HL-60/S4 (cell line): ENCODE measurements around the gene SETDB1.

Source experiments
- in situ Hi-C: fragments of 300-500 bp; cut with MboI; formaldehyde crosslinking; loops from 2 replicates; pipeline ENCODE4 v1.14.3; 2022; ENCODE audit warnings: low sequenced_read_pairs

Gene SETDB1

GRCh38 chr1:150973836-150974579 lies 47.8 kb downstream of the SETDB1 start:
- in situ Hi-C loops: no loop called here

- in situ Hi-C loops: no loop called here
Observed at GRCh38 chr1:150974580-150975478, 48.7 kb downstream of the SETDB1 start, which contains the start of gene CERS2. TSS of gene CERS2 (minus strand) at chr1:150974835. CDS start at chr1:150969090, 5,745 bp downstream.

- in situ Hi-C loops: no loop called here
Observed at GRCh38 chr1:150976401-150976821, 50.2 kb downstream of the SETDB1 start.

- in situ Hi-C loops: no loop called here
Observed at GRCh38 chr1:150976879-150977694, 50.9 kb downstream of the SETDB1 start.

- in situ Hi-C loops: no loop called here
Observed at GRCh38 chr1:150979092-150980056, 53.2 kb downstream of the SETDB1 start.

- in situ Hi-C loops: no loop called here
Observed at GRCh38 chr1:150981177-150981804, 55.1 kb downstream of the SETDB1 start.

GRCh38 chr1:150981805-150982712 lies 55.9 kb downstream of the SETDB1 start, which contains the start of gene ANXA9:
TSS of gene ANXA9 (plus strand) at chr1:150982292. CDS start at chr1:150983106, 814 bp downstream.
- in situ Hi-C loops: no loop called here

- in situ Hi-C loops: no loop called here
Observed at GRCh38 chr1:150985179-150985825, 59.1 kb downstream of the SETDB1 start.

- in situ Hi-C loops: no loop called here
Observed at GRCh38 chr1:150987924-150988323, 61.8 kb downstream of the SETDB1 start.

GRCh38 chr1:150992626-150993025 lies 66.5 kb downstream of the SETDB1 start:
- in situ Hi-C loops: no loop called here

GRCh38 chr1:150994248-150994647 lies 68.1 kb downstream of the SETDB1 start:
- in situ Hi-C loops: no loop called here

- in situ Hi-C loops: no loop called here
Observed at GRCh38 chr1:150995460-150995859, 69.3 kb downstream of the SETDB1 start.

- in situ Hi-C loops: no loop called here
Observed at GRCh38 chr1:150995896-150996295, 69.7 kb downstream of the SETDB1 start.

- in situ Hi-C loops: no loop called here
Observed at GRCh38 chr1:150997126-150997872, 71.1 kb downstream of the SETDB1 start.

GRCh38 chr1:150997949-150998348 lies 71.8 kb downstream of the SETDB1 start:
- in situ Hi-C loops: no loop called here

- in situ Hi-C loops: no loop called here
Observed at GRCh38 chr1:150999051-150999674, 73.0 kb downstream of the SETDB1 start.
